Upper lobe of left lung (tissue), 4 donors: Measurements from ENCODE around the gene CATSPERB.

Experiments used
- POLR2AphosphoS5 ChIP-seq, 2 donors: sonication (generic); formaldehyde crosslinking; IDR thresholded peaks; one replicate each; pipeline ENCODE4 v1.5.1; 2017; ENCODE audit warnings: antibody characterized with exemption in 2 of 2
- TF ChIP-seq, protein P1 (sequence below), 6 experiments: fragments of 450-650 bp in 4 of 6; fragments of 200-600 bp in 2 of 6; sonication (generic) in 2 of 6; IDR thresholded peaks; one replicate each; pipeline ENCODE4 v1.5.1; 2016 to 2019; ENCODE audit warnings: antibody characterized with exemption in 6 of 6

DNA sequence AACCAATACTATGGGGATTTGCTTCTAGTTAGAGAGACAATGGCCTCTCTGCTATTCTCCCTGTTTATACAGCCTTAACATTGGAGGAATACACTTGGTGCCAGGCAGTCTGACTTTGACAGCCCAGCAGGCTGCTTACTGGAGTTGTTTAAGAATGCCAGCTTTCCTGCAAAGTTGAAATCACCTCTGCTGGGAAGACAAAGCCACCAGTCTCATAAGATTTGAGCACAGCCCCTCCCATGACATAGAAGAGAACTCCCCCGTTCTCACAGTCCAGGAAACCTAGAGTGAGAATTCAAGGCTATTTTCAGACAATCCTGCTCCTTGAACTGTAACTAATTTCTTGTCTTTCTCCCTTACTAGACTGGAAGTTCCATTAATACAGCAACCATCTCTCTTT is 21.1 kb upstream of the CATSPERB start:
- TF ChIP-seq, protein P1, sequence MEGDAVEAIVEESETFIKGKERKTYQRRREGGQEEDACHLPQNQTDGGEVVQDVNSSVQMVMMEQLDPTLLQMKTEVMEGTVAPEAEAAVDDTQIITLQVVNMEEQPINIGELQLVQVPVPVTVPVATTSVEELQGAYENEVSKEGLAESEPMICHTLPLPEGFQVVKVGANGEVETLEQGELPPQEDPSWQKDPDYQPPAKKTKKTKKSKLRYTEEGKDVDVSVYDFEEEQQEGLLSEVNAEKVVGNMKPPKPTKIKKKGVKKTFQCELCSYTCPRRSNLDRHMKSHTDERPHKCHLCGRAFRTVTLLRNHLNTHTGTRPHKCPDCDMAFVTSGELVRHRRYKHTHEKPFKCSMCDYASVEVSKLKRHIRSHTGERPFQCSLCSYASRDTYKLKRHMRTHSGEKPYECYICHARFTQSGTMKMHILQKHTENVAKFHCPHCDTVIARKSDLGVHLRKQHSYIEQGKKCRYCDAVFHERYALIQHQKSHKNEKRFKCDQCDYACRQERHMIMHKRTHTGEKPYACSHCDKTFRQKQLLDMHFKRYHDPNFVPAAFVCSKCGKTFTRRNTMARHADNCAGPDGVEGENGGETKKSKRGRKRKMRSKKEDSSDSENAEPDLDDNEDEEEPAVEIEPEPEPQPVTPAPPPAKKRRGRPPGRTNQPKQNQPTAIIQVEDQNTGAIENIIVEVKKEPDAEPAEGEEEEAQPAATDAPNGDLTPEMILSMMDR (IDR thresholded peaks at IDR 0.05), result no peak
- TF ChIP-seq POLR2AphosphoS5 (IDR thresholded peaks at IDR 0.05), result no peak
